ENCODE results near the gene TP53TG3E.
"Not testable (repeated sequence)": the region's sequence is repeated elsewhere in the genome, so short reads cannot be mapped to it uniquely, and the experiment has no call there.

TP53TG3E gene

GRCh38 chr16:33304006-33304405 is at the start of gene TP53TG3E:
TSS of gene TP53TG3E (plus strand) at chr16:33304306. CDS start at chr16:33304374, 68 bp downstream.
- DNase-seq = not testable (repeated sequence)

GRCh38 chr16:33336226-33337012 is 32.3 kb downstream of the TP53TG3E start:
- peak; percentile 44 for DNase-seq

GRCh38 chr16:33337627-33338542 is 33.8 kb downstream of the TP53TG3E start:
- DNase-seq = peak; percentile 38

- DNase-seq = peak; percentile 25
These were observed 34.4 kb downstream of the TP53TG3E start for GRCh38 chr16:33338543-33338951.

- peak; percentile 42 for DNase-seq
These were observed 35.3 kb downstream of the TP53TG3E start for GRCh38 chr16:33339093-33340061.
